Peyer's patch (tissue), 4 donors: ENCODE results near the gene MASP1.

Experiments used
- CTCF ChIP-seq, 6 experiments: fragments of 450-650 bp in 4 of 6; fragments of 200-600 bp in 2 of 6; sonication (generic) in 1 of 6; IDR thresholded peaks; one replicate each; pipeline ENCODE4 v1.5.1; 2017 to 2019; ENCODE audit warnings: antibody characterized with exemption in 6 of 6, mild to moderate bottlenecking in 3 of 6, moderate library complexity in 1 of 6
- POLR2A ChIP-seq, 2 donors: fragments of 450-650 bp; IDR thresholded peaks; one replicate each; pipeline ENCODE4 v1.5.1; 2017; ENCODE audit warnings: antibody characterized with exemption in 2 of 2, mild to moderate bottlenecking in 2 of 2, moderate library complexity in 2 of 2

GRCh38 chr3:187242435-187242834, 49.1 kb downstream of the MASP1 start:
- TF ChIP-seq POLR2A (IDR thresholded peaks at IDR 0.05) (no peak), CTCF (IDR thresholded peaks at IDR 0.05) (no peak)
